CD8-positive, alpha-beta memory T cell (primary cell): ENCODE measurements around the gene SPDYE6. TPM values are rescaled to one million over a fixed set of nuclear protein-coding genes. Genes with fewer than 3 reads are reported as not detected.

Source experiments
- CTCF ChIA-PET: fragments of 350-600 bp; sonication (Branson Sonifier 250); formaldehyde crosslinking; loops from one replicate; lab custom pipeline; 2021; ENCODE audit warnings: antibody characterized with exemption; lab: Charles Lee
- POLR2A ChIA-PET: fragments of 350-600 bp; sonication (Branson Sonifier 250); formaldehyde crosslinking; loops from one replicate; lab custom pipeline; 2021; ENCODE audit warnings: antibody characterized with exemption; lab: Charles Lee
- DNase-seq, 5 donors: peaks; one replicate each; pipeline versions ENCODE4 v3.0.0 to v3.0.0-alpha.2; 2020 to 2022; ENCODE audit warnings: mixed read lengths in 1 of 5
- H3K27ac ChIP-seq: one replicate; pipeline ENCODE4 v1.7.0; 2013; ENCODE audit warnings: low read depth, mild to moderate bottlenecking, low read length, moderate library complexity
- H3K27me3 ChIP-seq: 2 replicates; pipeline ENCODE4 v1.7.0; 2013; ENCODE audit warnings: low read length, mild to moderate bottlenecking; ENCODE audit not compliant: insufficient read depth, poor library complexity, severe bottlenecking
- H3K36me3 ChIP-seq: 2 replicates; pipeline ENCODE4 v1.7.0; 2013; ENCODE audit warnings: mild to moderate bottlenecking, low read length, moderate library complexity; ENCODE audit not compliant: insufficient read depth
- H3K4me1 ChIP-seq: 2 replicates; pipeline ENCODE4 v1.7.0; 2013; ENCODE audit warnings: mild to moderate bottlenecking, low read length, moderate library complexity; ENCODE audit not compliant: insufficient read depth
- H3K4me3 ChIP-seq: 2 replicates; pipeline ENCODE4 v1.7.0; 2013; ENCODE audit warnings: mild to moderate bottlenecking, low read length
- H3K9me3 ChIP-seq: 2 replicates; pipeline ENCODE4 v1.7.0; 2013; ENCODE audit warnings: mild to moderate bottlenecking, low read length
- H3K27ac Mint-ChIP-seq, 8 donors: one replicate each; pipeline ENCODE4 v1.8.0; 2020 to 2021; ENCODE audit warnings: mixed read lengths in 8 of 8, mild to moderate bottlenecking in 6 of 8, inconsistent platforms in 3 of 8, moderate library complexity in 3 of 8
- H3K27me3 Mint-ChIP-seq, 2 donors: one replicate each; pipeline ENCODE4 v1.8.0; 2020 to 2021; ENCODE audit warnings: mixed read lengths in 2 of 2, mild to moderate bottlenecking in 1 of 2, moderate library complexity in 1 of 2
- H3K36me3 Mint-ChIP-seq, 3 donors: one replicate each; pipeline ENCODE4 v1.8.0; 2020 to 2021; ENCODE audit warnings: mixed read lengths in 3 of 3, inconsistent platforms in 1 of 3, mild to moderate bottlenecking in 1 of 3
- H3K4me1 Mint-ChIP-seq, 3 donors: one replicate each; pipeline ENCODE4 v1.8.0; 2020 to 2021; ENCODE audit warnings: mixed read lengths in 3 of 3, inconsistent platforms in 1 of 3, mild to moderate bottlenecking in 1 of 3
- H3K4me3 Mint-ChIP-seq, 7 donors: one replicate each; pipeline ENCODE4 v1.8.0; 2020 to 2021; ENCODE audit warnings: mixed read lengths in 7 of 7, mild to moderate bottlenecking in 6 of 7, moderate library complexity in 4 of 7, inconsistent platforms in 2 of 7
- H3K9me3 Mint-ChIP-seq, 5 donors: one replicate each; pipeline ENCODE4 v1.8.0; 2020 to 2022; ENCODE audit warnings: mixed read lengths in 5 of 5, mild to moderate bottlenecking in 3 of 5, moderate library complexity in 2 of 5, inconsistent platforms in 1 of 5
- polyA plus RNA-seq: library from polyadenylated mRNA; unstranded; fragments of 300-500 nt; fragmentation: Illumina TruSeq; gene quantifications from one replicate; pipeline ENCODE4 v1.2.3, GENCODE V29; 2021
- total RNA-seq, 2 experiments: library from RNA; stranded (reverse); gene quantifications; one replicate each; pipeline ENCODE4 v1.2.3, GENCODE V29; 2021

Gene SPDYE6
- total and polyA plus RNA-seq, 3 experiments from 2014 or later, result 0.89 TPM; not detected in 2

DNA sequence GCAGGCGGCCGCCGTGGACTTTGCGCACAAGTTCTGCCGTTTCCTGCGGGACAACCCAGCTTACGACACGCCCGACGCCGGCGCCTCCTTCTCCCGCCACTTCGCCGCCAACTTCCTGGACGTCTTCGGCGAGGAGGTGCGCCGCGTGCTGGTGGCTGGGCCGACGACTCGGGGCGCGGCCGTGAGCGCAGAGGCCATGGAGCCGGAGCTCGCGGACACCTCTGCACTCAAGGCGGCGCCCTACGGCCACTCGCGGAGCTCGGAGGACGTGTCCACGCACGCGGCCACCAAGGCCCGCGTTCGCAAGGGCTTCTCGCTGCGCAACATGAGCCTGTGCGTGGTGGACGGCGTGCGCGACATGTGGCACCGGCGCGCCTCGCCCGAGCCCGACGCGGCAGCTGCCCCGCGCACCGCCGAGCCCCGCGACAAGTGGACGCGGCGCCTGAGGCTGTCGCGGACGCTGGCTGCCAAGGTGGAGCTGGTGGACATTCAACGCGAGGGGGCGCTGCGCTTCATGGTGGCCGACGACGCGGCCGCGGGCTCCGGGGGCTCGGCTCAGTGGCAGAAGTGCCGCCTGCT lies 55.5 kb downstream of the SPDYE6 start:
- Histone ChIP-seq H3K4me3 (no peak overlapping the region), H3K4me1 (no peaks in the 10 kb centered on the region), H3K27me3 (no peaks in the 10 kb centered on the region), H3K9me3 (no peaks in the 10 kb centered on the region), H3K27ac (no peak overlapping the region), H3K36me3 (no peaks in the 10 kb centered on the region)
- H3K27me3 Mint-ChIP-seq, result peaks cover 0 to 1% of the 10 kb centered on the region in 2 donors
- CTCF ChIA-PET, result no interaction called here
- no peak overlapping the region for H3K27ac Mint-ChIP-seq
- H3K4me3 Mint-ChIP-seq, result no peak overlapping the region
- no peak for DNase-seq
- POLR2A ChIA-PET, result no interaction called here
- no peaks in the 10 kb centered on the region for H3K9me3 Mint-ChIP-seq
- H3K4me1 Mint-ChIP-seq, result peaks cover 5 to 12% (median 8%) of the 10 kb centered on the region in 3 donors
- peaks cover 0 to 2% (median 0%) of the 10 kb centered on the region in 3 donors for H3K36me3 Mint-ChIP-seq

DNA sequence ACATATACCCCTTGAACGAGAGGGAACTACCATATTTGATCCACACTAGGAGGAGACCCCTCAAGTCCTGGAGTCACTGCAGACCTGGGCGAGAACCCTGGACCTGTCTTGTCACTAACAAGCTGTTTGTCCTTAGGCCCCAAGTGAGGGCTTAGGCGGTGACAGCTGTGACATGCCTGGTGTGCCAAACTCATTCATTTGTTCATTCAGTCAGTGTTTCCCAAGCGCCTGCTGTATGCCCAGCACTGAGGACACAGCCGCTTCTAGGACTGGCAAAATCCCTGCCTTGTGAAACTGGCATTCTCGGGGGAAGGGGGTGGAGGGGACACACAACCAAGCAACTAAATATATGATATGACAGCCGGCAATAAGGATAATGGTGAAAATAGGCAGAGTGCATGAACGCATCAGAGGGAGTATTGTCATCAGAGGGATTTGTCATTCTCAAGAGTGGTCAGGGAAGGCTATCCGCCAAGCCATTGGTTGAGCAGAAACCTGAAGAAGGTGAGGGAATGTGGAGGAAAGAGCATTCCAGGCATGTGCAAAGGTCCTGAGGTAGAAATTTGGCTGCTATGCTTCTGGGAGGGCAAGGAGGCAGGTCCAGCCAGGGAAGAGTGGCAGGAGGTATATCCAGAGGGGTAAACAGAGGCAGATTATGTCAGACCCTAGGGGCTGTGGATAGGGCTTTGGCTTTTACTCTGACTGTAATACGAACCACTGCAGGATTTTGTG lies 58.6 kb downstream of the SPDYE6 start:
- Mint-ChIP-seq H3K4me3 (no peak overlapping the region), H3K9me3 (no peaks in the 10 kb centered on the region), H3K27me3 (peaks cover 0 to 9% of the 10 kb centered on the region in 2 donors), H3K27ac (no peak overlapping the region), H3K4me1 (no peaks in the 10 kb centered on the region), H3K36me3 (peaks cover 0 to 2% (median 0%) of the 10 kb centered on the region in 3 donors)
- Histone ChIP-seq H3K4me3 (no peak overlapping the region), H3K27me3 (no peaks in the 10 kb centered on the region), H3K4me1 (no peaks in the 10 kb centered on the region), H3K36me3 (no peaks in the 10 kb centered on the region), H3K27ac (no peak overlapping the region), H3K9me3 (no peaks in the 10 kb centered on the region)
- ChIA-PET POLR2A (no interaction called here), CTCF (no interaction called here)
- no peak for DNase-seq

DNA sequence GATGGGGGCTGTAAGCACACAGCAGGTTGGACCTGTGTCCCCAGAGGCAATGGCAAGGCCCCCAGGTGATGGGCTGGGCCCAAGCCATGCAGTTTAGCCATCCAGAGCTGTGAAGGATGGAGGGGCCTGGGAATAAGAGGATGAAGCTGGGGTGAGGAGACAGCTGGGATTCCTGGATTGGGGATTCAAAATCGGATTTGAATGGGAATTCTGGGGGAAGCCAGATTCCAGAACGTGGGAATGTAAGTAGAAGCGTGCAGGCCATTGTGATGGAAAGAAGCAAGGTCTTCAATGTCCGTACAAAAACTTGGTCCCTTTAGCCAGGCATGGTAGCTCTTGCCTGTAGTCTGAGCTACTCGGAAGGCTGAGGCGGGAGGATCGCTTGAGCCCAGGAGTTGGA lies 59.7 kb downstream of the SPDYE6 start:
- H3K27me3 Mint-ChIP-seq, result peaks cover 0 to 9% of the 10 kb centered on the region in 2 donors
- ChIA-PET CTCF (no interaction called here), POLR2A (no interaction called here)
- no peak overlapping the region for H3K27ac Mint-ChIP-seq
- H3K4me1 Mint-ChIP-seq, result peaks cover 3 to 6% (median 4%) of the 10 kb centered on the region in 3 donors
- no peak overlapping the region for H3K4me3 ChIP-seq
- no peak overlapping the region for H3K27ac ChIP-seq
- peaks cover 4% of the 10 kb centered on the region for H3K4me1 ChIP-seq
- H3K36me3 Mint-ChIP-seq, result peaks cover 0 to 2% (median 0%) of the 10 kb centered on the region in 3 donors
- H3K9me3 ChIP-seq, result no peaks in the 10 kb centered on the region
- no peaks in the 10 kb centered on the region for H3K9me3 Mint-ChIP-seq
- H3K27me3 ChIP-seq, result no peaks in the 10 kb centered on the region
- no peak for DNase-seq
- no peak overlapping the region for H3K4me3 Mint-ChIP-seq
- no peaks in the 10 kb centered on the region for H3K36me3 ChIP-seq

- H3K27ac Mint-ChIP-seq, result no peak overlapping the region
- no peaks in the 10 kb centered on the region for H3K9me3 Mint-ChIP-seq
- no peak overlapping the region for H3K4me3 Mint-ChIP-seq
- no peak overlapping the region for H3K27ac ChIP-seq
- ChIA-PET POLR2A (no interaction called here), CTCF (no interaction called here)
- H3K27me3 ChIP-seq, result no peaks in the 10 kb centered on the region
- peaks cover 0 to 2% (median 0%) of the 10 kb centered on the region in 3 donors for H3K36me3 Mint-ChIP-seq
- peaks cover 4% of the 10 kb centered on the region for H3K4me1 ChIP-seq
- no peaks in the 10 kb centered on the region for H3K9me3 ChIP-seq
- no peak overlapping the region for H3K4me3 ChIP-seq
- peaks cover 6 to 10% (median 7%) of the 10 kb centered on the region in 3 donors for H3K4me1 Mint-ChIP-seq
- H3K27me3 Mint-ChIP-seq, result peaks cover 0 to 9% of the 10 kb centered on the region in 2 donors
- no peak for DNase-seq
- H3K36me3 ChIP-seq, result no peaks in the 10 kb centered on the region
Measured at GRCh38 chr7:102296179-102296438, 60.1 kb downstream of the SPDYE6 start.

Other genes starting within 250 kb of the SPDYE6 start
- gene SH2B2, start 69.6 kb downstream of the SPDYE6 start, total RNA-seq, result 1 to 10 TPM; 1.8 TPM
- gene SH2B2, start 69.6 kb downstream of the SPDYE6 start, polyA plus RNA-seq, result 1.5 TPM
- gene PRKRIP1, start 39.9 kb upstream of the SPDYE6 start, total RNA-seq, result 10 to 100 TPM; 26.0 to 27.3 TPM
- 21.1 TPM for gene PRKRIP1, start 39.9 kb upstream of the SPDYE6 start, polyA plus RNA-seq
- gene ORAI2, start 77.1 kb upstream of the SPDYE6 start, total RNA-seq, result 10 to 100 TPM; 66.9 to 68.9 TPM
- 47.7 TPM for gene ORAI2, start 77.1 kb upstream of the SPDYE6 start, polyA plus RNA-seq
- 10 to 100 TPM; 11.3 to 13.2 TPM for gene ALKBH4, start 108.4 kb upstream of the SPDYE6 start, total RNA-seq
- 20.1 TPM for gene ALKBH4, start 108.4 kb upstream of the SPDYE6 start, polyA plus RNA-seq
- gene LRWD1, start 108.5 kb upstream of the SPDYE6 start, total RNA-seq, result 10 to 100 TPM; 29.9 to 30.1 TPM
- gene LRWD1, start 108.5 kb upstream of the SPDYE6 start, polyA plus RNA-seq, result 14.6 TPM
- gene POLR2J, start 122.5 kb upstream of the SPDYE6 start, total RNA-seq, result 10 to 100 TPM; 76.1 to 77.4 TPM
- 129 TPM for gene POLR2J, start 122.5 kb upstream of the SPDYE6 start, polyA plus RNA-seq
- gene RASA4B, start 161.3 kb upstream of the SPDYE6 start, total RNA-seq, result 10 to 100 TPM; 22.0 to 23.9 TPM
- gene RASA4B, start 161.3 kb upstream of the SPDYE6 start, polyA plus RNA-seq, result 10.8 TPM
- 1 to 10 TPM; 7.4 to 7.7 TPM for gene UPK3BL2, start 187.3 kb upstream of the SPDYE6 start, total RNA-seq
- gene UPK3BL2, start 187.3 kb upstream of the SPDYE6 start, polyA plus RNA-seq, result 2.7 TPM
- gene SPDYE2, start 194.8 kb upstream of the SPDYE6 start, total RNA-seq, result not detected
- 0.28 TPM for gene SPDYE2, start 194.8 kb upstream of the SPDYE6 start, polyA plus RNA-seq
- gene POLR2J3, start 216.1 kb upstream of the SPDYE6 start, total RNA-seq, result 10 to 100 TPM; 22.8 to 23.6 TPM
- gene POLR2J3, start 216.1 kb upstream of the SPDYE6 start, polyA plus RNA-seq, result 46.7 TPM